Fibroblast of skin of back (primary cell): Measurements from ENCODE around the gene ZNF726. TPM values are rescaled to one million over a fixed set of nuclear protein-coding genes. Genes with fewer than 3 reads are reported as not detected.
"Not testable (repeated sequence)": the region's sequence is repeated elsewhere in the genome, so short reads cannot be mapped to it uniquely, and the experiment has no call there.

Experiments used
- DNase-seq: peaks from one replicate; pipeline ENCODE4 v3.0.0-alpha.2; 2013
- polyA plus RNA-seq, 2 experiments: library from polyadenylated mRNA; unstranded; fragments of 120-200 nt; gene quantifications; one replicate each; pipeline ENCODE4 v1.2.1, GENCODE V29; 2013; ENCODE audit not compliant: insufficient read length in 2 of 2

The ZNF726 gene
- 2.1 TPM for polyA plus RNA-seq (2013, experiment 1 of 2; ENCODE audit: insufficient read length)
- 0.41 TPM for polyA plus RNA-seq (2013, experiment 2 of 2; ENCODE audit: insufficient read length)

DNA sequence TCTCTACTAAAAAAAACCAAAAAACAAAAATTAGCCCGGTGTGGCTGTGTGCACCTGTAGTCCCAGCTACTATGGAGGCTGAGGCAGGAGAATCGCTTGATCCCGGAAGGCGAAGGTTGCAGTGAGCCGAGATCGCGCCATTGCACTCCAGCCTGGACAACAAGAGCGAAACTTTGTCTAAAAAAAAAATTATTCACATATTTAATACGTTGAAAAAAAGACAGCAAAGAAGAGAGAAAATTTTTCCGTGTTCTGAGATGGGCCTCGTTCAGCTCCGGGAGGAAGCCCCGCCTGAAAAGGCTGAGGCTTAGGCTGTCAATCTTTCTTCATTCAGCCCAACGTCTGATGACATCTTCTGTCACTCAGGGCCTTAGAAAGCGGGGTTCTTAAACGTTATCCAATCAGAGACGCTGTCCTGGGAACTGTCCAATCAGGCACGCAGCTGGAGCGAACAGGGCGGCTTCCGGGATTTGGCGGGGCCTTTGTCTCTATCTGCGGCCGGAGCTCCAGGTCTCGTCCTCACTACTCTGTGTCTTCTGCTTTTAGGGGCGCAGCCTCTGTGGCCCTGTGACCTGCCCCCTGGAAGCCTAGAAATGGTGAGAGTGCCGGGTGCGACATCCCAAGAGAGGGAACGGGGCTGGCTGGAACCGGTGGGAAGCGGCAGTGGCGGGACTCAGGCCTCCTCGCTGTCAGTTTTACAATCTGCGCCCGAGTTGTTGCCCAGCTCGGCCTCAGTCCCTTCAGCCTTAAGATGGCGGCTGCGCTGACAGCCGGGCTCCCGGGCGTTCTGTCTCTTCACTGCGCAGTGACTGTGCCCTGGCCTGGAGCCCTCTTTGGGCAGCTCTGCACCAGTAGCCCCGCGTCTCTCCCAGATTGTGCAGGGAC lies at the start of gene ZNF726:
ZNF726 (plus strand) TSS at position 485 of the 885 bp plus-strand sequence; CDS start at position 594, 109 bp downstream.
- peak; percentile 95 for DNase-seq

DNA sequence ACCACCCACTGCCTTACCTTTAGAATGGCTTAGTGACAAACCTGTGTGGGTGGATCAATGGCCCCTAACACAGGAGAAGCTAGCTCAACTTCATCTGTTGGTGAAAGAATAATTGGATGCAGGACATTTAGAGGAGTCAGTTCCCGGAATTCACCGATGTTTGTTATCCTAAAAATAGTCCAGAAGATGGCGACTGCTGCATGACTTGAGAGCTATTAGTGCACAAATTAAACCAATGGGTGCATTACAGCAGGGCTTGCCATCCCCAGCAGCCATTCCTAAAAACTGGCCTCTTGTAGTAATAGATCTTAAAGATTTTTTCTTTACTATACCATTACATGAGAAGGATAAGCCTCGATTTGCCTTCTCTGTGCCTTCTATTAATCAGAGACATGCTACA lies 46.8 kb upstream of the ZNF726 start:
- DNase-seq: no peak

- no peak for DNase-seq
These were observed 46.1 kb upstream of the ZNF726 start for GRCh38 chr19:23868630-23869029.

GRCh38 chr19:23872282-23872919 lies 42.3 kb upstream of the ZNF726 start:
- DNase-seq: no peak

GRCh38 chr19:23876261-23876660 lies 38.4 kb upstream of the ZNF726 start:
- DNase-seq: no peak

DNA sequence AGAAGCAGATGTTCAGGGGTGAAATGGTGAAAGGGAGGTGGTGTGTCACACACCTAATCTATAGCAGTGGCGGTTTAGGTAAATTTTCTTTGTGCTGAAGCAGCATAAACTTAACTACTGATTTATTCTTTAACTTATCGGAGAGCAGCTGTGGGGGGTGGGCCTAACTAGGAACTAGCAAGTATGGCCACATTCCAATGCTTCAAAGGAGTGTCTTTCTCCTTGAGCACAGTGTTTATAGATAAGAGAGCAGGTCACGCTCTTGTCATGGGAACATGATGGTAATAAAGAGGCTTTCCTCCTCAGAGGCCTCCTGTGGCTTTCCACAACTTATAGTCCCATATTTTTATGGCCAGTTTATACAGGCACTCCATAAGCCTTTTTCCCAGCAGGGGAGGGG lies 37.9 kb upstream of the ZNF726 start:
- DNase-seq: not testable (repeated sequence)

DNA sequence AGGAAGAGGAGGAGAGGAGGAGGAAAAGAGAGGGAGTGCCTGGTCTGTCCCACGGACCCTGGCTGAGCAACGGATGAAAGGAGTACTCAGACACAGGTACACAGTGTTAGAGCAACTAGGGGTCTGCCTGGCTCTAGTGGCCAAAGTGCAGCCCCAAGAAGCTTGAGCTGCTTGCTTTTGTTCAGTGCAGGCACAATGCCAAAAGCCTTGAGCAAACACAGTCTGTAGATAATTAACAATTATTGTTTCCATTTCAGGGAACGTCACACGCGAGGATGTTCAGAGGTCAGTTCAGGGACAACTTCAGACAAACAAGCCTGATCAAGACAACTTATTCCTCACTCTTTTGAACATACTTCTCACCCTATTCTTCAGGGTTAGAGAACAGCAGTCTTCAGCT lies 32.2 kb upstream of the ZNF726 start:
- DNase-seq: no peak

GRCh38 chr19:23884363-23884762 lies 30.3 kb upstream of the ZNF726 start:
- no peak for DNase-seq

GRCh38 chr19:23887642-23888041 lies 27.0 kb upstream of the ZNF726 start:
- no peak for DNase-seq

GRCh38 chr19:23896096-23896495 lies 18.6 kb upstream of the ZNF726 start:
- DNase-seq: not testable (repeated sequence)

- no peak for DNase-seq
These were observed 17.8 kb upstream of the ZNF726 start for GRCh38 chr19:23896912-23897311.

GRCh38 chr19:23901360-23901759 lies 13.3 kb upstream of the ZNF726 start:
- no peak for DNase-seq

DNA sequence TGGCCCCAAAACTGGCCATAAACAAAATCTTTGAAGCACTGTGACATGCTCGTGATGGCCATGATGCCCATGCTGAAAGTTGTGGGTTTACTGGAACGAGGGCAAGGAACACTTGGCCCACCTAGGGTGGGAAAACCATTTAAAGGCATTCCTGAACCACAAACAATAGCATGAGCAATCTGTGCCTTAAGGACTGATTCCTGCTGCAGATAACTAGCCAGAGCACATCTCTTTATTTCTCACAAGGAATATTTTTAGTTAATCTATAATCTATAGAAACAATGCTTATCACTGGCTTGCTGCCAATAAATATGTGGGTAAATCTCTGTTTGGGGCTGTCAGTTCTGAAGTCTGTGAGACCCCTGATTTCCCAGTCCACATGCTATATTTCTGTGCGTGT lies 10.3 kb upstream of the ZNF726 start:
- DNase-seq: no peak

- no peak for DNase-seq
These were observed 8.9 kb upstream of the ZNF726 start for GRCh38 chr19:23905771-23906170.

GRCh38 chr19:23906835-23907234 lies 7.9 kb upstream of the ZNF726 start:
- no peak for DNase-seq

DNA sequence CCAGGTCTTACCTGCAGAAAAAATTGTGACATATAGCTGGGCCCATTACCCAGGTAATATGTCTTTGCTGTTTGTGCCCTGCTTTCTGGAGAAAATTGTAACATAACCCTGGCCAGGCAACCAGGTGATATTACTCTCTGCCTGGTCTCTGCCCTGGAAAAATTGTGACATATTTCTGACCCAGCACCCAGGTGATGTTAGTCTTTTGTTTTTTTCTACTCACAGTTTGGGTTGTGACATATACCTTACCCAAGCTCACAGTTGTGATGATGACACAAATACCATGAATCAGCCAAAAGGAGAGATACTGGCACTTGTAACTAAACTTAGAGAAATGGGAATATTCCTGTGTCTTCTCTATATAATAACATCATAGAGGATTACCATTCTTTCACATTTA lies 6.5 kb upstream of the ZNF726 start:
- no peak for DNase-seq

GRCh38 chr19:23909222-23909621 lies 5.5 kb upstream of the ZNF726 start:
- no peak for DNase-seq

GRCh38 chr19:23913931-23914330 lies 755 bp upstream of the ZNF726 start:
- DNase-seq: no peak

- peak; percentile 1 for DNase-seq
These were observed 2.3 kb downstream of the ZNF726 start for GRCh38 chr19:23916991-23917390.

GRCh38 chr19:23917856-23918255 lies 3.2 kb downstream of the ZNF726 start:
- no peak for DNase-seq

DNA sequence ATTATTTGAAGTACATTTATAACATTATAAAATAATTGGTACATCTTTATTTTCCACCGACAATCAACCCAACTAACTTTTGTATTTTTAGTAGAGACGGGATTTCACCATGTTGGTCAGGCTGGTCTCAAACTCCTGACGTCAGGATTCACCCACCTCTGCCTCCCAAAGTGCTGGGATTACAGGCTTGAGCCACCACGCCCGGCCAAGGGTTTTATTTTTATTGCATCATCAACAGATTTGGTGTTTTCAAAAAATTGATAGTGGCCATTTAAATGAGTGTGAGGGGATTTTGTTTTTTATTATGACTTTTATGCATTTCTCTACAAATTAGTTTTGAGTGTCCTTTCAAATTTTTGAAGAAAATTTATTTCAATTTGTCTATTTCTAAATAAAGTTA lies 10.6 kb downstream of the ZNF726 start:
- DNase-seq: no peak

DNA sequence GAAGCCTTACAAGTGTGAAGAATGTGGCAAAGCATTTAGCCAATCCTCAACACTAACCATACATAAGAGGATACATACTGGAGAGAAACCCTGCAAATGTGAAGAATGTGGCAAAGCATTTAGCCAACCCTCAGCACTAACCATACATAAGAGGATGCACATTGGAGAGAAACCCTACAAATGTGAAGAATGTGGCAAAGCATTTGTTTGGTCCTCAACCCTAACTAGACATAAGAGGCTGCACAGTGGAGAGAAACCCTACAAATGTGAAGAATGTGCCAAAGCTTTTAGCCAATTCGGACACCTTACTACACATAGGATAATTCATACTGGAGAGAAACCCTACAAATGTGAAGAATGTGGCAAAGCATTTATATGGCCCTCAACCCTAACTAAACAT lies 18.2 kb downstream of the ZNF726 start:
- no peak for DNase-seq

DNA sequence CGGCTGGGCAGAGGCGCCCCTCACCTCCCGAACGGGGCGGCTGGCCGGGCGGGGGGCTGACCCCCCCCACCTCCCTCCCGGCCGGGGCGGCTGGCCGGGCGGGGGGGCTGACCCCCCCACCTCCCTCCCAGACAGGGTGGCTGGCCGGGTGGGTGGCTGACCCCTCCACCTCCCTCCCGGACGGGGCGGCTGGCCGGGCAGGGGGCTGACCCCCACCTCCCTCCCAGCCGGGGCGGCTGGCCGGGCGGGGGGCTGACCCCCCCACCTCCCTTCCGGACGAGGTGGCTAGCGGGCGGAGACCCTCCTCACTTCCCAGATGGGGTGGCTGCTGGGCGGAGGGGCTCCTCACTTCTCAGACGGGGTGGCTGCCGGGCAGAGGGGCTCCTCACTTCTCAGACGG lies 22.3 kb downstream of the ZNF726 start:
- not testable (repeated sequence) for DNase-seq

- no peak for DNase-seq
These were observed 28.7 kb downstream of the ZNF726 start for GRCh38 chr19:23943411-23943810.
